HEK293 (cell line): ENCODE results near the gene CDHR4.
A peak's percentile ranks its signal among the peaks of the same experiment; 100 is the strongest.

ENCODE experiments used
- CTCF ChIA-PET: fragments of 350-600 bp; formaldehyde crosslinking; extraction: SDS; loops from one replicate; lab custom pipeline; 2021; ENCODE audit warnings: antibody characterized with exemption; lab: Yijun Ruan, JAX
- POLR2A ChIA-PET: fragments of 300-600 bp; formaldehyde crosslinking; extraction: SDS; loops from one replicate; lab custom pipeline; 2020; ENCODE audit warnings: antibody characterized with exemption, inconsistent platforms; lab: Yijun Ruan, JAX
- H3K27ac ChIP-seq: fragments of 200-500 bp; sonication (Bioruptor generic); 2 replicates; pipeline ENCODE4 v1.5.1; 2014; ENCODE audit warnings: low read depth, low read length, control low read depth, inconsistent platforms; ENCODE audit errors: extremely low read depth
- H3K36me3 ChIP-seq, 2 experiments: fragments of 200-500 bp in 1 of 2; sonication (Bioruptor generic) in 1 of 2; 1 replicate in 1 of 2; 2 replicates in 1 of 2; pipeline ENCODE4 v1.5.1; 2014 to 2017; ENCODE audit warnings: inconsistent platforms in 2 of 2, low read length in 2 of 2; ENCODE audit not compliant: control insufficient read depth in 2 of 2, insufficient read depth in 1 of 2
- H3K4me1 ChIP-seq: fragments of 200-500 bp; sonication (Bioruptor generic); 2 replicates; pipeline ENCODE4 v1.5.1; 2014; ENCODE audit warnings: mild to moderate bottlenecking, low read length, inconsistent platforms; ENCODE audit not compliant: control insufficient read depth, insufficient read depth
- H3K4me3 ChIP-seq: 2 replicates; pipeline ENCODE4 v1.5.1; 2011; ENCODE audit warnings: low read depth, mild to moderate bottlenecking, control low read depth, low read length, moderate library complexity
- H3K9me3 ChIP-seq: fragments of 200-500 bp; sonication (Bioruptor generic); 2 replicates; pipeline ENCODE4 v1.5.1; 2014; ENCODE audit warnings: low read depth, low read length, inconsistent platforms; ENCODE audit not compliant: control insufficient read depth, insufficient read depth
- GLIS1 ChIP-seq: fragments of 450-650 bp; formaldehyde crosslinking; IDR thresholded peaks from 2 replicates; pipeline ENCODE4 v1.5.1; 2016; ENCODE audit warnings: missing biosample characterization, missing genetic modification characterization
- HOXC10 ChIP-seq: sonication (generic); formaldehyde crosslinking; IDR thresholded peaks from 2 replicates; pipeline ENCODE4 v1.8.1; 2023; ENCODE audit warnings: mild to moderate bottlenecking, missing genetic modification reagents
- OVOL3 ChIP-seq: fragments of 450-650 bp; formaldehyde crosslinking; IDR thresholded peaks from 2 replicates; pipeline ENCODE4 v1.5.1; 2016; ENCODE audit warnings: missing biosample characterization, missing genetic modification characterization
- WT1 ChIP-seq: fragments of 450-650 bp; formaldehyde crosslinking; IDR thresholded peaks from 2 replicates; pipeline ENCODE4 v1.5.1; 2016; ENCODE audit warnings: missing biosample characterization, missing genetic modification characterization
- ZNF155 ChIP-seq: fragments of 450-650 bp; formaldehyde crosslinking; IDR thresholded peaks from 2 replicates; pipeline ENCODE4 v1.5.1; 2016; ENCODE audit warnings: missing biosample characterization, missing genetic modification characterization
- ZNF16 ChIP-seq: fragments of 450-650 bp; formaldehyde crosslinking; IDR thresholded peaks from 2 replicates; pipeline ENCODE4 v1.5.1; 2016; ENCODE audit warnings: low read depth, missing biosample characterization, missing genetic modification characterization
- ZNF174 ChIP-seq: fragments of 450-650 bp; formaldehyde crosslinking; IDR thresholded peaks from 2 replicates; pipeline ENCODE4 v1.5.0; 2017; ENCODE audit warnings: missing biosample characterization, mild to moderate bottlenecking, missing genetic modification characterization
- ZNF544 ChIP-seq: fragments of 450-650 bp; formaldehyde crosslinking; IDR thresholded peaks from 2 replicates; pipeline ENCODE4 v1.5.0; 2017; ENCODE audit warnings: missing biosample characterization, missing genetic modification characterization
- ZNF558 ChIP-seq: fragments of 450-650 bp; formaldehyde crosslinking; IDR thresholded peaks from 2 replicates; pipeline ENCODE4 v1.5.1; 2016; ENCODE audit warnings: missing biosample characterization, missing genetic modification characterization
- TF ChIP-seq, protein P1 (sequence below): sonication (generic); formaldehyde crosslinking; IDR thresholded peaks from 2 replicates; pipeline ENCODE4 v1.8.1; 2022; ENCODE audit warnings: mild to moderate bottlenecking, moderate library complexity, missing genetic modification reagents
- TF ChIP-seq, protein P2 (sequence below): fragments of 450-650 bp; formaldehyde crosslinking; IDR thresholded peaks from 2 replicates; pipeline ENCODE4 v1.5.1; 2017; ENCODE audit warnings: missing biosample characterization, missing genetic modification characterization
- TF ChIP-seq, protein P3 (sequence below): fragments of 450-650 bp; formaldehyde crosslinking; IDR thresholded peaks from 2 replicates; pipeline ENCODE4 v1.5.1; 2016; ENCODE audit warnings: missing biosample characterization, missing genetic modification characterization
- TF ChIP-seq, protein P4 (sequence below): fragments of 450-650 bp; formaldehyde crosslinking; IDR thresholded peaks from 2 replicates; pipeline ENCODE4 v1.5.1; 2017; ENCODE audit warnings: missing biosample characterization, missing genetic modification characterization
- TF ChIP-seq, protein P5 (sequence below): fragments of 450-650 bp; formaldehyde crosslinking; IDR thresholded peaks from 2 replicates; pipeline ENCODE4 v1.5.1; 2016; ENCODE audit warnings: missing biosample characterization, missing genetic modification characterization
- TF ChIP-seq, protein P6 (sequence below): fragments of 450-650 bp; formaldehyde crosslinking; IDR thresholded peaks from 2 replicates; pipeline ENCODE4 v1.5.1; 2017; ENCODE audit warnings: missing biosample characterization, mild to moderate bottlenecking, missing genetic modification characterization, moderate library complexity

Gene CDHR4

DNA sequence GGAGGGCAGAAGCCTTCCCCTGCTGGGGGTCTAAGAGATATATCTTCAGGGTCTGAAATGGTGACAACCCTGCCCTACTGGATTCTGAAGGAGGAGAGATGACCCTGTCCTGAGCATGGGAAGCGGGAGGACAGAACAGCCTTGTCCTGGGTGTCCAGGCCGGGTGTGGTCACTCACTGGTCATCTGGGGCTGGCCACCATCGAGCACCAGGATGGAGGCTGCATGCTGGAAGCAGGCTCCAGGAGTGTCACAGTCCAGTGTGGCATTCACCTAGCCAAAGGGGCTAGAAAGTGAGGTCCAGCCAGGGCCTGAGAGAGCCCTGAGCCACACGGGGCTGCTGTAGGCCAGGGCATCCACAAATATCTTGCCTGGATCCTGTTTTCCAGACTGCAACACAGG lies 5.2 kb downstream of the CDHR4 start:
- H3K27ac ChIP-seq: no peak overlapping the region
- CTCF ChIA-PET: interaction anchor here (0.6 kb wide), 1 partner anchor 45 kb away, joined by 3 read pairs; no protein-coding TSS in a partner anchor
- no peaks in the 10 kb centered on the region for H3K9me3 ChIP-seq
- TF ChIP-seq OVOL3 (tag by site-specific recombination) (no peak), ZNF544 (tag by site-specific recombination) (no peak), HOXC10 (CRISPR knock-in tag) (no peak), ZNF558 (tag by site-specific recombination) (no peak), ZNF174 (tag by site-specific recombination) (no peak), ZNF16 (tag by site-specific recombination) (no peak), ZNF155 (tag by site-specific recombination) (no peak), GLIS1 (tag by site-specific recombination) (no peak)
- TF ChIP-seq, protein P1, sequence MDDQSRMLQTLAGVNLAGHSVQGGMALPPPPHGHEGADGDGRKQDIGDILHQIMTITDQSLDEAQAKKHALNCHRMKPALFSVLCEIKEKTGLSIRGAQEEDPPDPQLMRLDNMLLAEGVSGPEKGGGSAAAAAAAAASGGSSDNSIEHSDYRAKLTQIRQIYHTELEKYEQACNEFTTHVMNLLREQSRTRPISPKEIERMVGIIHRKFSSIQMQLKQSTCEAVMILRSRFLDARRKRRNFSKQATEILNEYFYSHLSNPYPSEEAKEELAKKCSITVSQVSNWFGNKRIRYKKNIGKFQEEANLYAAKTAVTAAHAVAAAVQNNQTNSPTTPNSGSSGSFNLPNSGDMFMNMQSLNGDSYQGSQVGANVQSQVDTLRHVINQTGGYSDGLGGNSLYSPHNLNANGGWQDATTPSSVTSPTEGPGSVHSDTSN (CRISPR knock-in tag): no peak
- TF ChIP-seq, protein P2, sequence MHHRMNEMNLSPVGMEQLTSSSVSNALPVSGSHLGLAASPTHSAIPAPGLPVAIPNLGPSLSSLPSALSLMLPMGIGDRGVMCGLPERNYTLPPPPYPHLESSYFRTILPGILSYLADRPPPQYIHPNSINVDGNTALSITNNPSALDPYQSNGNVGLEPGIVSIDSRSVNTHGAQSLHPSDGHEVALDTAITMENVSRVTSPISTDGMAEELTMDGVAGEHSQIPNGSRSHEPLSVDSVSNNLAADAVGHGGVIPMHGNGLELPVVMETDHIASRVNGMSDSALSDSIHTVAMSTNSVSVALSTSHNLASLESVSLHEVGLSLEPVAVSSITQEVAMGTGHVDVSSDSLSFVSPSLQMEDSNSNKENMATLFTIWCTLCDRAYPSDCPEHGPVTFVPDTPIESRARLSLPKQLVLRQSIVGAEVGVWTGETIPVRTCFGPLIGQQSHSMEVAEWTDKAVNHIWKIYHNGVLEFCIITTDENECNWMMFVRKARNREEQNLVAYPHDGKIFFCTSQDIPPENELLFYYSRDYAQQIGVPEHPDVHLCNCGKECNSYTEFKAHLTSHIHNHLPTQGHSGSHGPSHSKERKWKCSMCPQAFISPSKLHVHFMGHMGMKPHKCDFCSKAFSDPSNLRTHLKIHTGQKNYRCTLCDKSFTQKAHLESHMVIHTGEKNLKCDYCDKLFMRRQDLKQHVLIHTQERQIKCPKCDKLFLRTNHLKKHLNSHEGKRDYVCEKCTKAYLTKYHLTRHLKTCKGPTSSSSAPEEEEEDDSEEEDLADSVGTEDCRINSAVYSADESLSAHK (tag by site-specific recombination): no peak
- TF ChIP-seq, protein P3, sequence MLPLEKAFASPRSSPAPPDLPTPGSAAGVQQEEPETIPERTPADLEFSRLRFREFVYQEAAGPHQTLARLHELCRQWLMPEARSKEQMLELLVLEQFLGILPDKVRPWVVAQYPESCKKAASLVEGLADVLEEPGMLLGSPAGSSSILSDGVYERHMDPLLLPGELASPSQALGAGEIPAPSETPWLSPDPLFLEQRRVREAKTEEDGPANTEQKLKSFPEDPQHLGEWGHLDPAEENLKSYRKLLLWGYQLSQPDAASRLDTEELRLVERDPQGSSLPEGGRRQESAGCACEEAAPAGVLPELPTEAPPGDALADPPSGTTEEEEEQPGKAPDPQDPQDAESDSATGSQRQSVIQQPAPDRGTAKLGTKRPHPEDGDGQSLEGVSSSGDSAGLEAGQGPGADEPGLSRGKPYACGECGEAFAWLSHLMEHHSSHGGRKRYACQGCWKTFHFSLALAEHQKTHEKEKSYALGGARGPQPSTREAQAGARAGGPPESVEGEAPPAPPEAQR: no peak
- TF ChIP-seq, protein P4, sequence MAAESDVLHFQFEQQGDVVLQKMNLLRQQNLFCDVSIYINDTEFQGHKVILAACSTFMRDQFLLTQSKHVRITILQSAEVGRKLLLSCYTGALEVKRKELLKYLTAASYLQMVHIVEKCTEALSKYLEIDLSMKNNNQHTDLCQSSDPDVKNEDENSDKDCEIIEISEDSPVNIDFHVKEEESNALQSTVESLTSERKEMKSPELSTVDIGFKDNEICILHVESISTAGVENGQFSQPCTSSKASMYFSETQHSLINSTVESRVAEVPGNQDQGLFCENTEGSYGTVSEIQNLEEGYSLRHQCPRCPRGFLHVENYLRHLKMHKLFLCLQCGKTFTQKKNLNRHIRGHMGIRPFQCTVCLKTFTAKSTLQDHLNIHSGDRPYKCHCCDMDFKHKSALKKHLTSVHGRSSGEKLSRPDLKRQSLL (tag by site-specific recombination): no peak
- no peak overlapping the region for H3K4me3 ChIP-seq
- no peaks in the 10 kb centered on the region for H3K4me1 ChIP-seq
- POLR2A ChIA-PET: no interaction called here
- H3K36me3 ChIP-seq: no peaks in the 10 kb centered on the region

DNA sequence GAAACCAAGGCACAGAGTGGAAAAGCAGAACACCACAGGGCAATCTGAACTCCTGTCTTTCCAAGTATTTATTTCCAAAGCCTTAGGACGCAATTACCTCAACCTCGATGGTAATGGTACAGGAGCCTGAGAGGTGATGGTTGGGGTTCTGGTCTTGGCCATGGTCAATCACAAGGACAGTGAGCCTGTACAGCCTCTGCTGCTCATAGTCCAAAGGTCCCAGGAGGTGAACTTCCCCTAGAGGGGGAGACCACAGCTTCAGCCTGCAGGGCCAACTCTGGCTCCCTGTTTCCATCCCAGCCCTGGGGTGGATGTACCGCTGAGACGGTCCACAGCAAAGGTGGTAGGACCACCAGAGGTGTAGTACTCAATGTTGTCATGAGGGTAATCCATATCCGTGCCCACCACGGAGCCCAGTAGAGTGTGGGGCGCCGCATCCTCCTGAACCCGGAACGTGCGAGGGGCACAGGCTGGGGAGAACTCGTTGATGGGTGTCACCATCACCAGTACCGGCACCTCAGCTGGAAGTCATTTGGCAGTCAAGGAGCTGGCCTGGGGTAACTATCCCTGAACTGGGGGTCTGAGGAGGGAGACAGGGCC lies 6.1 kb downstream of the CDHR4 start:
- no peak overlapping the region for H3K27ac ChIP-seq
- no peaks in the 10 kb centered on the region for H3K4me1 ChIP-seq
- TF ChIP-seq WT1 (tag by site-specific recombination): no peak
- TF ChIP-seq, protein P5, sequence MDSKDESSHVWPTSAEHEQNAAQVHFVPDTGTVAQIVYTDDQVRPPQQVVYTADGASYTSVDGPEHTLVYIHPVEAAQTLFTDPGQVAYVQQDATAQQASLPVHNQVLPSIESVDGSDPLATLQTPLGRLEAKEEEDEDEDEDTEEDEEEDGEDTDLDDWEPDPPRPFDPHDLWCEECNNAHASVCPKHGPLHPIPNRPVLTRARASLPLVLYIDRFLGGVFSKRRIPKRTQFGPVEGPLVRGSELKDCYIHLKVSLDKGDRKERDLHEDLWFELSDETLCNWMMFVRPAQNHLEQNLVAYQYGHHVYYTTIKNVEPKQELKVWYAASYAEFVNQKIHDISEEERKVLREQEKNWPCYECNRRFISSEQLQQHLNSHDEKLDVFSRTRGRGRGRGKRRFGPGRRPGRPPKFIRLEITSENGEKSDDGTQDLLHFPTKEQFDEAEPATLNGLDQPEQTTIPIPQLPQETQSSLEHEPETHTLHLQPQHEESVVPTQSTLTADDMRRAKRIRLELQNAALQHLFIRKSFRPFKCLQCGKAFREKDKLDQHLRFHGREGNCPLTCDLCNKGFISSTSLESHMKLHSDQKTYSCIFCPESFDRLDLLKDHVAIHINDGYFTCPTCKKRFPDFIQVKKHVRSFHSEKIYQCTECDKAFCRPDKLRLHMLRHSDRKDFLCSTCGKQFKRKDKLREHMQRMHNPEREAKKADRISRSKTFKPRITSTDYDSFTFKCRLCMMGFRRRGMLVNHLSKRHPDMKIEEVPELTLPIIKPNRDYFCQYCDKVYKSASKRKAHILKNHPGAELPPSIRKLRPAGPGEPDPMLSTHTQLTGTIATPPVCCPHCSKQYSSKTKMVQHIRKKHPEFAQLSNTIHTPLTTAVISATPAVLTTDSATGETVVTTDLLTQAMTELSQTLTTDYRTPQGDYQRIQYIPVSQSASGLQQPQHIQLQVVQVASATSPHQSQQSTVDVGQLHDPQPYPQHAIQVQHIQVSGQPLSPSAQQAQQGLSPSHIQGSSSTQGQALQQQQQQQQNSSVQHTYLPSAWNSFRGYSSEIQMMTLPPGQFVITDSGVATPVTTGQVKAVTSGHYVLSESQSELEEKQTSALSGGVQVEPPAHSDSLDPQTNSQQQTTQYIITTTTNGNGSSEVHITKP (tag by site-specific recombination): 0 out of 2 replicates have a peak, but pooled peaks have one; percentile 10
- TF ChIP-seq, protein P6, sequence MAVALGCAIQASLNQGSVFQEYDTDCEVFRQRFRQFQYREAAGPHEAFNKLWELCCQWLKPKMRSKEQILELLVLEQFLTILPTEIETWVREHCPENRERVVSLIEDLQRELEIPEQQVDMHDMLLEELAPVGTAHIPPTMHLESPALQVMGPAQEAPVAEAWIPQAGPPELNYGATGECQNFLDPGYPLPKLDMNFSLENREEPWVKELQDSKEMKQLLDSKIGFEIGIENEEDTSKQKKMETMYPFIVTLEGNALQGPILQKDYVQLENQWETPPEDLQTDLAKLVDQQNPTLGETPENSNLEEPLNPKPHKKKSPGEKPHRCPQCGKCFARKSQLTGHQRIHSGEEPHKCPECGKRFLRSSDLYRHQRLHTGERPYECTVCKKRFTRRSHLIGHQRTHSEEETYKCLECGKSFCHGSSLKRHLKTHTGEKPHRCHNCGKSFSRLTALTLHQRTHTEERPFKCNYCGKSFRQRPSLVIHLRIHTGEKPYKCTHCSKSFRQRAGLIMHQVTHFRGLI: no peak
- CTCF ChIA-PET: interaction anchor here (0.7 kb wide), 1 partner anchor 160 kb away, joined by 3 read pairs; no protein-coding TSS in a partner anchor
- POLR2A ChIA-PET: no interaction called here
- no peaks in the 10 kb centered on the region for H3K9me3 ChIP-seq
- no peak overlapping the region for H3K4me3 ChIP-seq
- H3K36me3 ChIP-seq: no peaks in the 10 kb centered on the region
